Smooth muscle cell of the brain vasculature (primary cell): ENCODE data around the gene ZNF322.
"Not testable (repeated sequence)": the region's sequence is repeated elsewhere in the genome, so short reads cannot be mapped to it uniquely, and the experiment has no call there.

ENCODE experiments used
- DNase-seq: peaks from one replicate; pipeline ENCODE4 v3.0.0-alpha.2; 2012; ENCODE audit warnings: low read depth, low spot score

The ZNF322 gene, protein sequence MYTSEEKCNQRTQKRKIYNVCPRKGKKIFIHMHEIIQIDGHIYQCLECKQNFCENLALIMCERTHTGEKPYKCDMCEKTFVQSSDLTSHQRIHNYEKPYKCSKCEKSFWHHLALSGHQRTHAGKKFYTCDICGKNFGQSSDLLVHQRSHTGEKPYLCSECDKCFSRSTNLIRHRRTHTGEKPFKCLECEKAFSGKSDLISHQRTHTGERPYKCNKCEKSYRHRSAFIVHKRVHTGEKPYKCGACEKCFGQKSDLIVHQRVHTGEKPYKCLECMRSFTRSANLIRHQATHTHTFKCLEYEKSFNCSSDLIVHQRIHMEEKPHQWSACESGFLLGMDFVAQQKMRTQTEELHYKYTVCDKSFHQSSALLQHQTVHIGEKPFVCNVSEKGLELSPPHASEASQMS

DNA sequence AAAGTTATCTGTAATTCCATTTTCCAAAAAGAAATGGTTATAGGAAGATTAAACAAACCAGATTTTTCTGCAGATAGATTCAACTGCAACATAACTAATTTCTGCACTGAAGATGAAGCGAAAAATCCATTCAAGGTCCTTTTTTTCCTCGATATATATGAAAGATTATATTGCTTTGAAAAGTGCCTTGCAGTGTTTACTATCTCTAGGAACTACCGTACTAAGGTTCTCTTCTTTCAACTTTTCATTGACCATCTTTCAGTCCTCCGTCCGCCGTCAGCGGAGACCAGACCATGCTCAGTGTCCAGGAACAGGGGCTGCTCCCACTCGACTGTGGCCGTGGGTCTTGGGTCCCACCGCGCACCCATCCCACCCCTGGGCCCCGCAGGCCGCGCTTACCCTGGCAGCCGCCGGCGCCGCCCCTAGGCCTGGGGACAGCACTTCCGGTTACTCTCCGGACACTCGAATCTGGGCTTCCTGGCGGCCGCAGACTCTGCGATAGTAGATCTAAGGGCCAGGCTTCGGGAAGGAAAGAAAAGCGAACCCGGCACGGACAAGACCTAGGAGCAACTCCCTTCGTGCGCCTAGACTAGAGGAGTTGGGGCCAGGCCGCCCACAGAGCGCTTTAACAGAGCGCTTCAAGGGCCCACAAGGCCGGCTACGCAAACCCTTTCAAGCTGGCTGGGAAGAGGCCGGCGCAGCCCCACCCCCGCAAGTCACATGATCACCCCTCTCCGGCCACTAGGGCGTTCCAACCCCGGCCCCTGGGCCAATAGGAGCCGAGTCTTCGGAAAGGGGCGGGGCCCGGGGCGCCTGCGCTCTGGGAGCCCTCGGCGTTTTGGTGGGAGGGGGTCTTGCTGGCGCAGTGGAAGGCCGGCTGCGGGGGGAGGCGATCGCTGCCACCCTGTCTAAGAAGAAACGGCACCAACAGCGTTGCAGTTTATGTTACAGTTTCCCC, at the start of gene ZNF322:
ZNF322 (minus strand) TSS at position 705 of the 958 bp plus-strand sequence. CDS start 21,193 bp downstream, outside the sequence.
- DNase-seq: peak; percentile 85

GRCh38 chr6:26705780-26706179, 46.2 kb upstream of the ZNF322 start:
- not testable (repeated sequence) for DNase-seq

DNA sequence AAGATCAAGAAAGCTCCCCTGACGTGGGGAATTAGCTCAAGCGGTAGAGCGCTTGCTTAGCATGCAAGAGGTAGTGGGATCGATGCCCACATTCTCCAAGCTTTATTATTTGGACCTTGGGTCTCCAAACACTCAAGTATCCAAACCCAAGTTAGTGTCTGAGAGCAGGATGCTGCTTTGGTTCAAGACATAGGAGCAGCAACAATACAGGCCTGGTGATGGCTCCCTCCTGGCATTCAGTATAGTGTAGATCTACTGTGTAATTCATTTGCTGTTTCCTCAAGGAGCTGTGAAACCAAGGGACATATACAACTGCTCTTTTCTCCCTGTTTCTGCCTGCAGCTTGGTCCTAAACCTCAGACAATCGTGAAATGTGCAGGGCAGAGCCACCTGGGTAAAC, 45.8 kb upstream of the ZNF322 start:
- not testable (repeated sequence) for DNase-seq

- not testable (repeated sequence) for DNase-seq
Observed at GRCh38 chr6:26701023-26701747, 41.6 kb upstream of the ZNF322 start.

GRCh38 chr6:26697496-26697895, 38.0 kb upstream of the ZNF322 start:
- not testable (repeated sequence) for DNase-seq

DNA sequence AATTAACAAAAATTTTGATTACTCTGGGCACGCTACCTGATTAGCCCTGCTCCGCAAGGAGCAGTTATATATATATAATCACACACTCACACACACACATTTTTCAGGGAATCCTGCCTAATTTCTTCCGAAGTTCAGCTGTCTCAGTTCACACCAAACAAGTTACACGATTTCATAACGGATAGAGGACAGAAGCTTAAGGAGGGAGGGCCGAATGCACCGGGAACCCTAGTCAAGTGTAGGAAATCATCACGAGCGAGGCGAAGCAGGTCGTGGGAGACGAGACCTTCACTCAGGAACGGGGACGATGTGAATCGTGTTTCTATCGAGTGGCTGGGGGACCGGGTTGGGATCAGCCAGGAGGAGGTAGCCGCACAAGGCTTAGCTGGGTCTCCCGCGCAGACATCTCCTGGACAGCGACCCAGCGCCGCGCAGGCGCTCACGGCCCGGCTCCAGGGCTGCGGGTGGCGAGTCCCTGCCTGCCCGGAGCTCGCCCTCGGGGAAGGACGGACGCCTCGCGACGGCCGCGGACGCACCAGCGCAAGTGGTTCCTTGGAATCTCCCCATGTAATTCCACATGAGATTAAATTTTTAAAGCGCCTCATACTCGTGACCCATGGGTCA, 29.9 kb upstream of the ZNF322 start:
- DNase-seq: not testable (repeated sequence)

DNA sequence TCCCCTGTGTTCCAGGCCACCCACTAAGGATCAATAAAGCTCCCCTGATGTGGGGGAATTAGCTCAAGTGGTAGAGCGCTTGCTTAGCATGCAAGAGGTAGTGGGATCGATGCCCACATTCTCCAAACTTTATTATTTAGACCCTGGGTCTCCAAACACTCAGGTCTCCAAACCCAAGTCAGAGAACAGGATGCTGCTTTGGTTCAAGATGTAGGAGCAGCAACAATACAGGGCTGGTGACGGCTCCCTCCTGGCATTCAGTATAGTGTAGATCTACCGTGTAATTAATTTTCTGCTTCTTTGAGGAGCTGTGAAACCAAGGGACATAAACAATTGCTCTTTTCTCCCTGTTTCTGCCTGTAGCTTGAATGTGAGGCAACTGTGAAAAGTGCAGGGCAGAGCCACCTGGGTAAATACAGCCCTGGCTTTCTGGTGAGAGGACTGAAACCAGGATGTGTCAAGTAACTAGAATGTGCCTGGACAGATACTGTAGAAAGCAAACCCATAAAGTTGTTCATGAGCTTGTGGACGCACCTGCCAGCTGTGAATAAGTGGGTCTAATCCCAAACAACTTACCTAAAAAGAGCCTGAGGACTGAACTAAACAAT, 23.0 kb upstream of the ZNF322 start:
- DNase-seq: not testable (repeated sequence)

DNA sequence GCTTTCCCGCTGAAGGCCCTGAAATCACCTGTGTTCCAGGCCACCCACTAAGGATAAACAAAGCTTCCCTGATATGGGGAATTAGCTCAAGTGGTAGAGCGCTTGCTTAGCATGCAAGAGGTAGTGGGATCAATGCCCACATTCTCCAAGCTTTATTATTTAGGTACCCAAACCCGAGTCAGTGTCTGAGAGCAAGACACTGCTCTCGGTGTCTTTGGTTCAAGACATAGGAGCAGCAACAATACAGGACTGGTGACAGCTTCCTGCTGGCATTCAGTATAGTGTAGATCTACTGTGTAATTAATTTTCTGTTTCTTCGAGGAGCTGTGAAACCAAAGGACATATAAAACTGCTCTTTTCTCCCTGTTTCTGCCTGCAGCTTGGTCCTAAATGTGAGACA, 13.7 kb upstream of the ZNF322 start:
- DNase-seq: not testable (repeated sequence)

DNA sequence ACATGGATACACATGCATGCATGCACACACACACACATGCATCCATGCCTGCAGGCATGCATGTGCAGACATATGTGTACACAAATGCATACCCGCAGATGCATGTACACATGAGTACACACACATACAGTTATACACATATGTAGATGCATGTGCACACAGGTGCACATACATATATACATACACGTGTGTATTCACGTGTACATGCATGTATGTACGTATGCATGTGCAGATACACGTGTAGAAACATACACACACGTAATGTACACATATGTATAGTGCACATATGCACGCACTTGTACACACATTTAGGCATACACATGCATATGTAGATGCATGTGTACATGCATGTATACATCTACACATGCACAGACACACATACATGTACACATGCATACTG, 11.0 kb upstream of the ZNF322 start:
- not testable (repeated sequence) for DNase-seq

- not testable (repeated sequence) for DNase-seq
Observed at GRCh38 chr6:26670003-26670402, 10.5 kb upstream of the ZNF322 start.

DNA sequence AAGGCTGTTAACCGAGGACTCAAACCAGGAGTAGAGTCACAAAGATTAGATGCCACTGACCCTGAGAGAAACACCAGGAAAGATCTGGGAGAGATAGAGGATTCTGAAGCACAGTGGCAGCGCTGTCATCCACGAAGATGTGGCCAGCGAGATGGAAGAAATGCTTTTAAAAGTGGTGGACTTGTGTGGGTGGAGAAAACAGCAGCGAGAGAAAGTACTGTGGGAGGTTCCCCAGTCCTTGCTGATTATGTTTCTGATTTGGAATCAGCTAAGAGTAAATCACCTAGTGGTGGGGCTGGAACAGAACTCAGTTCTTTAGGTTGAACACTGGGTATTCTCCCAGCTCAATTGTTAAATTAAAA, 435 bp upstream of the ZNF322 start:
- DNase-seq: peak; percentile 12

DNA sequence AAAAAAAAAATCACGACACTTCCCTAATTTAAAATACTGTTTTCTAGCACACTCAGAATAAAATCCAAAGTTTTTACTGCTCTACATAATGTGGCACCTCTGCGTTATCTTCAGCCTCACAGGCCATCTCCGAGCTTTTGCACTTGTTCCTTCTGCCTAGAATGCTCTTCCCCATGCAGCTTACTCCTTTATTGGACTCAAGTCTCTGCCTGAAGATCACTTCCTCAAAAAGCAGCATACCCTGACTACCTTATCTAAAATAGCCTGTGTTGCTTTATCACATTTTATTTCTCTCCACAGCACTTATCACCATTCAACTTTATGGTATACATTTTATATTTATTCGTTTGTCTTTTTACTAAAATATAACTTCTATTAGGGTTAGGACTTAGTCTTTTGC, 2.3 kb downstream of the ZNF322 start:
- DNase-seq: no peak

GRCh38 chr6:26653007-26653406, 6.5 kb downstream of the ZNF322 start:
- no peak for DNase-seq

DNA sequence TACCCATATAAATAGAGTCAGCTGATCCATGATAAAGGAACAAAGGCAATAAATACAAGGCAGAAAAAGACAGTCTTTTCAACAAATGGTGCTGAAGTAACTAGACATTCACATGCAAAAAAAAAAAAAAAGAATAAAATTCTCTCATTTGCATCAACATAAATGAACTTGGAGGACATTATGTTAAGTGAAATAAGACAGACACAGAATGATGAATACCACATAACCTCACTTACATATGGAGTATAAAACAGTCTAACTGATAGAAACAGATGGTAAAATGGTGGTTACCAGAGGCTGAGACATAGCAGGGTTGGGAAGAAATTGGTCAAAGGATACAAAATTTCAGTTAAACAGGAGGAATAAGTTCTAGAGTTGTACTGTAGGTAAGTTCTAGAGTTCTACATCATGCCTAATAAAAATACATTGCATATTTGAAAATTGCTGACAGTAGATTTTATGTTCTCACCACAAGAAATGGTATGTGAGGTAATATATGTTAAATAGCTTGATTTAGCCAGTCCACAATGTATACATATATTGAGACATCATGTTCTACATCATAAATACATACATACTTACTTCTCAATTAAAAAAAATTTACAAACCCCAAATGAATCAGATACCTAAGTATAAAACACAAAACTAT, 8.3 kb downstream of the ZNF322 start:
- no peak for DNase-seq

GRCh38 chr6:26646074-26646473, 13.5 kb downstream of the ZNF322 start:
- no peak for DNase-seq

- DNase-seq: no peak
Observed at GRCh38 chr6:26640806-26641205, 18.7 kb downstream of the ZNF322 start.

- no peak for DNase-seq
Observed at GRCh38 chr6:26629359-26629758, 30.2 kb downstream of the ZNF322 start.

DNA sequence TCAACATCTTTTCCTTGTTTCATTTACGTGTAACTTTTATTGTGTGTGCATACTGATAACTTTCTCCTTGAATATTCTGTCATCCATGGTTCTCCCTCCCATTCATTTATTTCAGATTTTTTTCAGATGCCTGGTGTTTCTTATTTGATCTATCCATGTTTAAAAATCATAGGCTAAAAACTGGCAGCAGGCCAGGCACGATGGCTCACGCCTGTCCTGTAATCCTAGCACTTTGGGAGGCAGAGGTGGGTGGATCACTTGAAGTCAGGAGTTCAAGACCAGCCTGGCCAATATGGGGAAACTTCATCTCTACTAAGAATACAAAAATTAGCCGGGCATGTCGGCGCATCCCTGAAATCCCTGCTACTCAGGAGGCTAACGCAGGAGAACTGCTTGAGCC, 31.7 kb downstream of the ZNF322 start:
- no peak for DNase-seq

DNA sequence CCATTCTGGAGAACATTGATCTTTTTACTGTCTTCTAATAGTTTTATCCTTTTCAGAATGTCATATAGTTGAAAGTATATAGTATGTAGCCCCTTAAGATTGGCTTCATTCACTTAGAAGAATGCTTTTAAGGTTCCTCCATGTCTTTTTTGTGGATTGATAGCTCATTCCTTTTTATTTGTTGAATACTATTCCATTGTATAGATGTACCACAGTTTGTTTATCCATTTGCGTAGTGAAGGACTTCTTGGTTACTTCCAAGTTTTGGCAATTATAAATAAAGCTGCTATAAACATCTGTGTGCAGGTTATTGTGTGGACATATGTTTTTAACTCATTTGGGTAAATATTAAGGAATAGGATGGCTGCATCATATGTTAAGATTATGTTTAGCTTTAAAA, 35.0 kb downstream of the ZNF322 start:
- DNase-seq: no peak

- no peak for DNase-seq
Observed at GRCh38 chr6:26623339-26623859, 36.1 kb downstream of the ZNF322 start.
